ENCODE data around the gene JPT2.

DNA sequence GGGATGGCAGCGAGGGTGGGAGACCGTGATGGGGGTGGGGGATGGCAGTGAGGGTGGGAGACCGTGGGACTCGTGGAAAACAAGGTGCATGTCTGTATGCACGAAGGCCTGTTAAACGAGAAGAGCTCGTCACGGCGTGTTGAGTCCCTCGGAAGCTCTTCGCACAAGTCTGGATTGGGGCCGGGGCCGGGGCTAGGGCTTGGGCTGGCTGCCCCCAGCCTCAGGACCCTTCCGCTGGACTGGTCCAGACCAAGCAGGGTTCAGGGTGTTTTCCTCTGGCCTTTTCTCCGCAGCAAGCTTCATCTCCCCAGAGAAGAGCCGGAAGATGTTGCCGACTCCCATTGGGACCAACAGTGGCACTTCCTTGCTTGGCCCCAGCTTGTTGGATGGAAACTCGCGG, 7.7 kb upstream of the JPT2 start:
- TF ChIP-seq CTCF (IDR thresholded peaks at IDR 0.05) (no peak), POLR2A (IDR thresholded peaks at IDR 0.05) (no peak)

All from adrenal gland (tissue), 5 donors.